ENCODE measurements around the gene NFASC. TPM values are rescaled to one million over a fixed set of nuclear protein-coding genes. Genes with fewer than 3 reads are reported as not detected.

The NFASC gene
- total and polyA plus RNA-seq, 12 donors, result 4.8 to 76.7 (median 44.8) TPM

- Histone ChIP-seq H3K27me3 (no peaks in the 10 kb centered on the region), H3K4me3 (no peak overlapping the region), H3K27ac (no peak overlapping the region), H3K9me3 (replicated peaks in 1 of 3) (no peaks in the 10 kb centered on the region), H3K36me3 (replicated peaks in 1 of 2) (no peaks in the 10 kb centered on the region), H3K4me1 (replicated peaks in 1 of 2) (no peaks in the 10 kb centered on the region)
- no peak for DNase-seq
- 88 to 93% (median 91%) methylated on average over 8 to 19 of the region's 19 CpGs for WGBS, 4 donors
- intact Hi-C loops (cut with DNase I), result no loop called here
- no peak for TF ChIP-seq POLR2A (IDR thresholded peaks at IDR 0.05)
- no peak for TF ChIP-seq CTCF (IDR thresholded peaks at IDR 0.05)
Measured at GRCh38 chr1:205057808-205058575, 187.3 kb downstream of the NFASC start.

- Histone ChIP-seq H3K9me3 (replicated peaks in 1 of 3) (no peaks in the 10 kb centered on the region), H3K36me3 (replicated peaks in 1 of 2) (no peaks in the 10 kb centered on the region), H3K27ac (no peak overlapping the region), H3K4me1 (replicated peaks in 1 of 2) (no peaks in the 10 kb centered on the region), H3K27me3 (no peaks in the 10 kb centered on the region), H3K4me3 (no peak overlapping the region)
- no peak for TF ChIP-seq POLR2A (IDR thresholded peaks at IDR 0.05)
- TF ChIP-seq CTCF (IDR thresholded peaks at IDR 0.05), result no peak
- no peak for DNase-seq
- WGBS, 4 donors, result 93 to 97% (median 95%) methylated on average over 12 of the region's 12 CpGs
- intact Hi-C loops (cut with DNase I), result no loop called here
Measured at GRCh38 chr1:205058853-205059252, 188.2 kb downstream of the NFASC start.

GRCh38 chr1:205059660-205060059, 189.0 kb downstream of the NFASC start:
- H3K4me1 ChIP-seq (replicated peaks in 1 of 2), result no peaks in the 10 kb centered on the region
- intact Hi-C loops (cut with DNase I), result loop anchor here in 1 of 2 donors (5.0 kb wide), 1 partner anchor 67 kb away; no protein-coding TSS in a partner anchor
- no peaks in the 10 kb centered on the region for H3K27me3 ChIP-seq
- TF ChIP-seq CTCF (IDR thresholded peaks at IDR 0.05), result no peak
- TF ChIP-seq POLR2A (IDR thresholded peaks at IDR 0.05), result no peak
- no peak overlapping the region for H3K27ac ChIP-seq
- H3K9me3 ChIP-seq (replicated peaks in 1 of 3), result no peaks in the 10 kb centered on the region
- H3K36me3 ChIP-seq (replicated peaks in 1 of 2), result no peaks in the 10 kb centered on the region
- no peak overlapping the region for H3K4me3 ChIP-seq
- DNase-seq, result no peak
- WGBS, 4 donors, result 75 to 100% (median 92%) methylated on average over 2 to 6 of the region's 6 CpGs

GRCh38 chr1:205060746-205061145, 190.1 kb downstream of the NFASC start:
- intact Hi-C loops (cut with DNase I), result loop anchor here in 1 of 2 donors (5.0 kb wide), 1 partner anchor 68 kb away; no protein-coding TSS in a partner anchor
- no peaks in the 10 kb centered on the region for H3K9me3 ChIP-seq (replicated peaks in 1 of 3)
- H3K4me3 ChIP-seq, result no peak overlapping the region
- H3K27me3 ChIP-seq, result no peaks in the 10 kb centered on the region
- H3K36me3 ChIP-seq (replicated peaks in 1 of 2), result no peaks in the 10 kb centered on the region
- WGBS, 4 donors, result 76 to 95% (median 87%) methylated on average over 8 to 10 of the region's 10 CpGs
- DNase-seq, result no peak
- no peaks in the 10 kb centered on the region for H3K4me1 ChIP-seq (replicated peaks in 1 of 2)
- TF ChIP-seq POLR2A (IDR thresholded peaks at IDR 0.05) (no peak), CTCF (IDR thresholded peaks at IDR 0.05) (no peak)
- no peak overlapping the region for H3K27ac ChIP-seq

All from adrenal gland (tissue), 12 donors.